GM12878 (cell line): ENCODE data around the gene IBA57.

Experiments
- ATF7 ChIP-seq: fragments of 450-650 bp; IDR thresholded peaks from 2 replicates; pipeline ENCODE4 v1.6.1; 2016; ENCODE audit warnings: low read depth, mild to moderate bottlenecking
- CREB1 ChIP-seq: IDR thresholded peaks from 2 replicates; pipeline ENCODE4 v1.6.1; 2012; ENCODE audit warnings: low read depth, mild to moderate bottlenecking, inconsistent platforms
- CTCF ChIP-seq, 3 experiments: IDR thresholded peaks in 2 of 3; conservative IDR thresholded peaks in 1 of 3; 2 replicates each; pipeline ENCODE4 v1.5.1; 2011; ENCODE audit warnings: low read depth in 3 of 3, low read length in 3 of 3, mild to moderate bottlenecking in 3 of 3, control low read depth in 2 of 3, moderate library complexity in 2 of 3, inconsistent platforms in 1 of 3, mixed read lengths in 1 of 3; ENCODE audit not compliant: control insufficient read depth in 2 of 3, insufficient read depth in 1 of 3; ENCODE audit errors: extremely low read depth in 1 of 3
- E2F8 ChIP-seq: fragments of 450-650 bp; IDR thresholded peaks from 2 replicates; pipeline ENCODE4 v1.6.1; 2018; ENCODE audit warnings: mild to moderate bottlenecking, low read depth, moderate library complexity; ENCODE audit not compliant: partially characterized antibody
- EP300 ChIP-seq, 2 experiments: fragments of 150-350 bp in 1 of 2; IDR thresholded peaks; 2 replicates each; pipeline ENCODE4 v1.6.1; 2011 to 2012; ENCODE audit warnings: low read depth in 2 of 2, low read length in 2 of 2, borderline replicate concordance in 1 of 2, improper control_type of control experiment in 1 of 2, inconsistent platforms in 1 of 2; ENCODE audit not compliant: control insufficient read depth in 1 of 2
- ESRRA ChIP-seq: IDR thresholded peaks from 2 replicates; pipeline ENCODE4 v1.6.1; 2012; ENCODE audit warnings: mild to moderate bottlenecking, low read length, improper control_type of control experiment
- EZH2 ChIP-seq: IDR thresholded peaks from 2 replicates; pipeline ENCODE4 v1.6.1; 2012; ENCODE audit warnings: low read depth, mild to moderate bottlenecking, control low read depth, inconsistent platforms, low read length, borderline replicate concordance; ENCODE audit not compliant: control insufficient read depth
- JUND ChIP-seq: IDR thresholded peaks from 2 replicates; pipeline ENCODE4 v1.6.1; 2012; ENCODE audit warnings: low read depth, mild to moderate bottlenecking, low read length, improper control_type of control experiment, moderate library complexity
- REST ChIP-seq: IDR thresholded peaks from 2 replicates; pipeline ENCODE4 v1.6.1; 2012; ENCODE audit warnings: mild to moderate bottlenecking, low read depth, low read length
- SIN3A ChIP-seq: IDR thresholded peaks from 2 replicates; pipeline ENCODE4 v1.6.1; 2012; ENCODE audit warnings: low read depth, low read length, improper control_type of control experiment
- SIX5 ChIP-seq: IDR thresholded peaks from 2 replicates; pipeline ENCODE4 v1.6.1; 2011; ENCODE audit warnings: mild to moderate bottlenecking, low read depth, low read length, moderate library complexity; ENCODE audit not compliant: severe bottlenecking
- SMARCA5 ChIP-seq: fragments of 450-650 bp; IDR thresholded peaks from 2 replicates; pipeline ENCODE4 v1.6.1; 2017; ENCODE audit warnings: mild to moderate bottlenecking
- TAF1 ChIP-seq: IDR thresholded peaks from 2 replicates; pipeline ENCODE4 v1.6.1; 2011; ENCODE audit warnings: mild to moderate bottlenecking, low read depth, low read length, borderline replicate concordance
- USF1 ChIP-seq: IDR thresholded peaks from 2 replicates; pipeline ENCODE4 v1.6.1; 2011; ENCODE audit warnings: borderline replicate concordance, low read depth, mild to moderate bottlenecking, moderate library complexity, mixed read lengths, low read length; ENCODE audit not compliant: insufficient read depth; ENCODE audit errors: extremely low read length

GRCh38 chr1:228118040-228118439 is 47.6 kb upstream of the IBA57 start:
- TF ChIP-seq REST = no peak
- TF ChIP-seq ESRRA = no peak
- no peak for TF ChIP-seq SIX5
- no peak for TF ChIP-seq TAF1
- TF ChIP-seq SMARCA5 = no peak
- no peak for TF ChIP-seq SIN3A
- TF ChIP-seq EZH2 = no peak
- TF ChIP-seq USF1 = no peak
- no peak for TF ChIP-seq JUND
- TF ChIP-seq CREB1 = no peak
- no peak for TF ChIP-seq CTCF (IDR thresholded peaks at IDR 0.05 in 2 of 3, conservative IDR thresholded peaks at IDR 0.05 in 1 of 3; ENCODE audit: control insufficient read depth in 2 of 3, extremely low read depth in 1 of 3, insufficient read depth in 1 of 3, low read depth in 3 of 3, low read length in 3 of 3)
- no peak for TF ChIP-seq E2F8
- no peak for TF ChIP-seq EP300 (IDR thresholded peaks at IDR 0.05; ENCODE audit: borderline replicate concordance in 1 of 2, control insufficient read depth in 1 of 2, low read depth in 2 of 2, low read length in 2 of 2)
- TF ChIP-seq ATF7 = no peak
